ENCODE results near the gene CEP170B. TPM values are rescaled to one million over a fixed set of nuclear protein-coding genes. Genes with fewer than 3 reads are reported as not detected.

Gene CEP170B
- total RNA-seq, 1 donor from 2014 or later = 55.4 TPM

- TF ChIP-seq, protein P1, sequence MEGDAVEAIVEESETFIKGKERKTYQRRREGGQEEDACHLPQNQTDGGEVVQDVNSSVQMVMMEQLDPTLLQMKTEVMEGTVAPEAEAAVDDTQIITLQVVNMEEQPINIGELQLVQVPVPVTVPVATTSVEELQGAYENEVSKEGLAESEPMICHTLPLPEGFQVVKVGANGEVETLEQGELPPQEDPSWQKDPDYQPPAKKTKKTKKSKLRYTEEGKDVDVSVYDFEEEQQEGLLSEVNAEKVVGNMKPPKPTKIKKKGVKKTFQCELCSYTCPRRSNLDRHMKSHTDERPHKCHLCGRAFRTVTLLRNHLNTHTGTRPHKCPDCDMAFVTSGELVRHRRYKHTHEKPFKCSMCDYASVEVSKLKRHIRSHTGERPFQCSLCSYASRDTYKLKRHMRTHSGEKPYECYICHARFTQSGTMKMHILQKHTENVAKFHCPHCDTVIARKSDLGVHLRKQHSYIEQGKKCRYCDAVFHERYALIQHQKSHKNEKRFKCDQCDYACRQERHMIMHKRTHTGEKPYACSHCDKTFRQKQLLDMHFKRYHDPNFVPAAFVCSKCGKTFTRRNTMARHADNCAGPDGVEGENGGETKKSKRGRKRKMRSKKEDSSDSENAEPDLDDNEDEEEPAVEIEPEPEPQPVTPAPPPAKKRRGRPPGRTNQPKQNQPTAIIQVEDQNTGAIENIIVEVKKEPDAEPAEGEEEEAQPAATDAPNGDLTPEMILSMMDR (IDR thresholded peaks at IDR 0.05; ENCODE audit: insufficient read depth, low read depth, low read length) = no peak
- TF ChIP-seq EZH2 (IDR thresholded peaks at IDR 0.05; ENCODE audit: insufficient read depth, low read length) = no peak
- Histone ChIP-seq H4K20me1 (ENCODE audit: insufficient read depth, low read length) (peaks cover 24% of the 10 kb centered on the region), H3K79me2 (ENCODE audit: insufficient read depth, low read length) (no peaks in the 10 kb centered on the region), H3K27me3 (ENCODE audit: insufficient read depth, low read length) (no peaks in the 10 kb centered on the region), H2AFZ (ENCODE audit: low read depth, low read length) (no peak overlapping the region), H3K4me3 (ENCODE audit: insufficient read depth, low read depth, low read length) (no peak overlapping the region), H3K4me1 (ENCODE audit: insufficient read depth, low read length) (no peaks in the 10 kb centered on the region), H3K27ac (ENCODE audit: low read depth, low read length) (no peak overlapping the region), H3K9me3 (ENCODE audit: insufficient read depth, low read depth, low read length) (no peaks in the 10 kb centered on the region), H3K9ac (ENCODE audit: low read length) (no peak overlapping the region), H3K36me3 (ENCODE audit: insufficient read depth, low read length) (peaks cover 3% of the 10 kb centered on the region), H3K4me2 (ENCODE audit: low read length) (no peak overlapping the region)
- Mint-ChIP-seq H3K27me3 (ENCODE audit: low read depth, unreplicated experiment) (no peaks in the 10 kb centered on the region), H3K4me3 (ENCODE audit: unreplicated experiment) (no peak overlapping the region), H3K9me3 (ENCODE audit: unreplicated experiment) (no peaks in the 10 kb centered on the region), H3K4me1 (ENCODE audit: low read depth, unreplicated experiment) (no peaks in the 10 kb centered on the region), H3K36me3 (ENCODE audit: low read depth, unreplicated experiment) (peaks cover 2% of the 10 kb centered on the region), H3K27ac (ENCODE audit: unreplicated experiment) (no peak overlapping the region)
- FAIRE-seq (no peak), DNase-seq (ENCODE audit: low read depth) (no peak)
Observed at GRCh38 chr14:104885031-104885972, 20.2 kb downstream of the CEP170B start.

DNA sequence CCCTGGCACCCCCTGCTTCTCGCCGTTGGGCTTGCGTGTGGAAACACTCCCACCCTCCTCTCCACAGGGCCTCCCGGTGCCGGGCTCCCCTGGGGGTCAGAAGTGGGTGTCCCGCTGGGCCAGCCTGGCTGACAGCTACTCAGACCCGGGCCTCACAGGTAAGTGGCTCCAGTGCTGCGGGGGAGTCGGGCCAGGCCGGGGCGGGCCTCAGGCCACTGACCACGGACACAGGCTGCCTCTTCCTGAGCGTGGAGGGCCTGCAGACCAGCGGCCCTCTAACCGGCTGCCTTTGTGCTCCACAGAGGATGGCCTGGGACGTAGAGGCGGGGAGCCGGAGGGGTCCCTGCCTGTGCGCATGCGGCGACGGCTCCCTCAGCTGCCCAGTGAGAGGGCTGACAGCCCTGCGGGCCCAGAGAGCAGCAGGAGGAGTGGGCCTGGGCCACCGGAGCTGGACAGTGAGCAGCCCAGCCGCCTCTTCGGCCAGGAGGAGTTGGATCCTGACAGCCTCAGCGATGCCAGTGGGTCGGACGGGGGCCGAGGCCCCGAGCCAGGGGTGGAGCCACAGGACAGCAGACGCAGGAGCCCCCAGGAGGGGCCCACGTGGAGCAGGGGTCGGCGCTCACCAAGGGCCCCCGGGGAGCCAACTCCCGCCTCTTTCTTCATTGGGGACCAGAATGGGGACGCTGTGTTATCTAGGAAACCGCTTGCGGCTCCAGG lies 21.1 kb downstream of the CEP170B start:
- FAIRE-seq = no peak
- no peak overlapping the region for H3K4me2 ChIP-seq (ENCODE audit: low read length)

More for the DNA sequence above, 21.1 kb downstream of the CEP170B start:
- peaks cover 16% of the 10 kb centered on the region for H4K20me1 ChIP-seq (ENCODE audit: insufficient read depth, low read length)
- no peak overlapping the region for H3K27ac Mint-ChIP-seq (ENCODE audit: unreplicated experiment)
- DNase-seq (ENCODE audit: low read depth) = no peak
- no peak overlapping the region for H3K9ac ChIP-seq (ENCODE audit: low read length)
- no peak overlapping the region for H2AFZ ChIP-seq (ENCODE audit: low read depth, low read length)
- H3K27me3 Mint-ChIP-seq (ENCODE audit: low read depth, unreplicated experiment) = no peaks in the 10 kb centered on the region
- no peaks in the 10 kb centered on the region for H3K36me3 Mint-ChIP-seq (ENCODE audit: low read depth, unreplicated experiment)
- no peak overlapping the region for H3K27ac ChIP-seq (ENCODE audit: low read depth, low read length)
- H3K4me3 ChIP-seq (ENCODE audit: insufficient read depth, low read depth, low read length) = no peak overlapping the region
- no peaks in the 10 kb centered on the region for H3K9me3 Mint-ChIP-seq (ENCODE audit: unreplicated experiment)
- no peaks in the 10 kb centered on the region for H3K27me3 ChIP-seq (ENCODE audit: insufficient read depth, low read length)
- no peaks in the 10 kb centered on the region for H3K9me3 ChIP-seq (ENCODE audit: insufficient read depth, low read depth, low read length)
- no peaks in the 10 kb centered on the region for H3K4me1 ChIP-seq (ENCODE audit: insufficient read depth, low read length)
- H3K4me3 Mint-ChIP-seq (ENCODE audit: unreplicated experiment) = no peak overlapping the region
- H3K79me2 ChIP-seq (ENCODE audit: insufficient read depth, low read length) = no peaks in the 10 kb centered on the region
- TF ChIP-seq, protein P1 (IDR thresholded peaks at IDR 0.05; ENCODE audit: insufficient read depth, low read depth, low read length) = no peak
- no peak for TF ChIP-seq EZH2 (IDR thresholded peaks at IDR 0.05; ENCODE audit: insufficient read depth, low read length)
- no peaks in the 10 kb centered on the region for H3K36me3 ChIP-seq (ENCODE audit: insufficient read depth, low read length)
- no peaks in the 10 kb centered on the region for H3K4me1 Mint-ChIP-seq (ENCODE audit: low read depth, unreplicated experiment)

Measured in astrocyte (in vitro differentiated cells and primary cell).